Trophoblast cell (in vitro differentiated cells and primary cell): Measurements from ENCODE around the gene FAM120C.

ENCODE experiments used
- DNase-seq, 2 donors: peaks; one replicate each; pipeline ENCODE4 v3.0.0-alpha.2; 2016
- H2AFZ ChIP-seq: 2 replicates; pipeline ENCODE4 v1.6.1; 2013; ENCODE audit warnings: low read length, moderate library complexity, mild to moderate bottlenecking; ENCODE audit not compliant: insufficient read depth, poor library complexity
- H2AK5ac ChIP-seq: 2 replicates; pipeline ENCODE4 v1.6.1; 2013; ENCODE audit warnings: mild to moderate bottlenecking, low read length
- H2BK120ac ChIP-seq: 2 replicates; pipeline ENCODE4 v1.6.1; 2013; ENCODE audit warnings: low read length, mild to moderate bottlenecking, moderate library complexity; ENCODE audit not compliant: insufficient read depth, poor library complexity
- H2BK12ac ChIP-seq: 2 replicates; pipeline ENCODE4 v1.6.1; 2013; ENCODE audit warnings: mild to moderate bottlenecking, low read length, moderate library complexity
- H2BK5ac ChIP-seq: 2 replicates; pipeline ENCODE4 v1.6.1; 2013; ENCODE audit warnings: low read length, low read depth, moderate library complexity, mild to moderate bottlenecking; ENCODE audit not compliant: poor library complexity
- H3K14ac ChIP-seq: 2 replicates; pipeline ENCODE4 v1.6.1; 2013; ENCODE audit warnings: mild to moderate bottlenecking, low read length
- H3K18ac ChIP-seq: 2 replicates; pipeline ENCODE4 v1.6.1; 2013; ENCODE audit warnings: mild to moderate bottlenecking, low read length
- H3K23ac ChIP-seq: 2 replicates; pipeline ENCODE4 v1.6.1; 2013; ENCODE audit warnings: low read length
- H3K27ac ChIP-seq: 2 replicates; pipeline ENCODE4 v1.5.1; 2013; ENCODE audit warnings: low read depth, mild to moderate bottlenecking, inconsistent platforms, low read length, moderate library complexity
- H3K27me3 ChIP-seq: 2 replicates; pipeline ENCODE4 v1.6.1; 2013; ENCODE audit warnings: inconsistent platforms, mild to moderate bottlenecking, low read length, moderate library complexity; ENCODE audit not compliant: insufficient read depth
- H3K36me3 ChIP-seq, 2 experiments: 1 replicate in 1 of 2; 2 replicates in 1 of 2; pipeline ENCODE4 v1.6.1; 2013; ENCODE audit warnings: low read length in 2 of 2, mild to moderate bottlenecking in 2 of 2, moderate library complexity in 1 of 2; ENCODE audit not compliant: insufficient read depth in 2 of 2, control insufficient read depth in 1 of 2
- H3K4ac ChIP-seq: 2 replicates; pipeline ENCODE4 v1.6.1; 2013; ENCODE audit warnings: low read depth, mild to moderate bottlenecking, low read length, moderate library complexity
- H3K4me1 ChIP-seq, 2 experiments: 1 replicate in 1 of 2; 2 replicates in 1 of 2; pipeline ENCODE4 v1.6.1; 2013; ENCODE audit warnings: low read length in 2 of 2, mild to moderate bottlenecking in 2 of 2, moderate library complexity in 1 of 2; ENCODE audit not compliant: insufficient read depth in 2 of 2, control insufficient read depth in 1 of 2
- H3K4me2 ChIP-seq: 2 replicates; pipeline ENCODE4 v1.6.1; 2013; ENCODE audit warnings: inconsistent platforms, mild to moderate bottlenecking, low read length, moderate library complexity
- H3K4me3 ChIP-seq: 2 replicates; pipeline ENCODE4 v1.5.1; 2013; ENCODE audit warnings: mild to moderate bottlenecking, low read depth, low read length, inconsistent platforms
- H3K79me1 ChIP-seq: one replicate; pipeline ENCODE4 v1.6.1; 2013; ENCODE audit warnings: low read length
- H3K79me2 ChIP-seq: 2 replicates; pipeline ENCODE4 v1.6.1; 2013; ENCODE audit warnings: low read length, mild to moderate bottlenecking; ENCODE audit not compliant: control insufficient read depth, insufficient read depth, poor library complexity
- H3K9ac ChIP-seq: 2 replicates; pipeline ENCODE4 v1.6.1; 2013; ENCODE audit warnings: mild to moderate bottlenecking, low read length
- H3K9me3 ChIP-seq: 2 replicates; pipeline ENCODE4 v1.6.1; 2013; ENCODE audit warnings: low read depth, mild to moderate bottlenecking, control low read depth, inconsistent platforms, low read length; ENCODE audit not compliant: insufficient read depth
- H4K12ac ChIP-seq: 2 replicates; pipeline ENCODE4 v1.6.1; 2013; ENCODE audit warnings: low read depth, mild to moderate bottlenecking, low read length, moderate library complexity
- H4K8ac ChIP-seq: 2 replicates; pipeline ENCODE4 v1.6.1; 2013; ENCODE audit warnings: low read depth, mild to moderate bottlenecking, low read length, moderate library complexity
- H4K91ac ChIP-seq: one replicate; pipeline ENCODE4 v1.6.1; 2013; ENCODE audit warnings: low read depth, mild to moderate bottlenecking, low read length, moderate library complexity
- WGBS: extraction: QIAGEN DNeasy Blood & Tissue Kit; methylation state at CpG from one replicate; pipeline ENCODE4 v1.1.7; 2013; ENCODE audit warnings: missing lambda C conversion rate; ENCODE audit not compliant: insufficient read length, insufficient coverage; ENCODE audit errors: extremely low coverage; 5-methylcytosine and 5-hydroxymethylcytosine counted together

FAM120C gene

DNA sequence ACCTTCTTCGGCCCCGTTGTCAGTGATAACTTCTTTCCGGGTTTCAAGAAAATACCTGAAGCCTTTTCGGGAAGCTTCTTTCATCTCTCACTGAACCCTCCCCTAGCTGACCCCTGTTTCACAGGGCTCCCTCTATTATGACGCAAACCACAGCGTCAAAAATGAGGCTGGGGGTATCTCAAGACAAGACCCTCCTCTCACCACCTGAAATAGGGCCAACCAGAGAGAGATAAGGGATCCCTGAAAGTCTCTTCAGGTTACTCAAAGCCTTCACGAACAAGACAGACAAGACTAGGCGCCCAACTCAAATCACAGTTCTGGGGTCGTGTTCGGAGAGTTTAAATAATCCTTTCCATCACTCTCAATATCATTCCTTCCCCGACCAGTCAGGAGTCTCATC lies 140.0 kb downstream of the FAM120C start:
- H3K18ac ChIP-seq = no peak overlapping the region
- peaks cover 6% of the 10 kb centered on the region for H3K79me2 ChIP-seq
- WGBS = no CpG with 5 or more reads among the region's 11 CpGs
- H3K9me3 ChIP-seq = no peaks in the 10 kb centered on the region
- H2BK12ac ChIP-seq = no peak overlapping the region
- H3K4me2 ChIP-seq = peak overlapping the region; percentile 97
- H2AFZ ChIP-seq = no peak overlapping the region
- H3K4me3 ChIP-seq = peak overlapping the region; percentile 65
- peak overlapping the region; percentile 77 for H4K8ac ChIP-seq
- H3K4me1 ChIP-seq = peaks cover 2 to 3% of the 10 kb centered on the region in 2 experiments
- H3K4ac ChIP-seq = peak overlapping the region; percentile 62
- peaks cover 10% of the 10 kb centered on the region for H3K79me1 ChIP-seq
- H4K91ac ChIP-seq = peak overlapping the region; percentile 47
- no peaks in the 10 kb centered on the region for H3K27me3 ChIP-seq
- no peak overlapping the region for H3K27ac ChIP-seq
- H3K23ac ChIP-seq = no peak overlapping the region
- H2BK5ac ChIP-seq = no peak overlapping the region
- H4K12ac ChIP-seq = no peak overlapping the region
- H3K14ac ChIP-seq = peak overlapping the region; percentile 66
- no peak for DNase-seq
- no peak overlapping the region for H2AK5ac ChIP-seq
- H3K9ac ChIP-seq = peak overlapping the region; percentile 47
- peak overlapping the region; percentile 33 for H2BK120ac ChIP-seq
- peaks cover 0 to 2% of the 10 kb centered on the region in 2 experiments for H3K36me3 ChIP-seq

DNA sequence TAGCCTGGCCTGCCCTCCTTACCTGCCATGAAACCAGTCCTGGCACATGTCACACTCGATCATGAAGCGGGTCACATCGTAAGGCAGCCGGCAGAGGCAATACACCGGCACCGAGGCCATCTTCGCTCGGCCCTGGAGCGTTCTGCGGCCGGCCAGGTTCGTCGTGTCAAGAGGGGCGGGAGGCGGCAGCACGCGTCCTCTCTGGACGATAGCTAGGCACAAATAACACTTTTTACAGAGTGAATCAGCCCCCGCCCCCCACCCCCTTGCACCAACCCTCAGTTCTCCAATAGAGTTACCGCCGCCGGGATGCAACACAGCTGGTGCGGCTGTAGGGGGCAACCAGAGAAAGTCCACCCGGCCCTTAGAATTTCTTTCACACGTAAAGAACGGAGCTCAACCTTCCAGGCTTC lies 140.4 kb downstream of the FAM120C start:
- Histone ChIP-seq H3K4me2 (peak overlapping the region; percentile 97), H2BK12ac (no peak overlapping the region), H2BK120ac (no peak overlapping the region), H3K27ac (no peak overlapping the region), H3K4me3 (peak overlapping the region; percentile 42), H3K9ac (no peak overlapping the region), H4K8ac (no peak overlapping the region), H3K14ac (no peak overlapping the region), H2AK5ac (no peak overlapping the region), H4K91ac (no peak overlapping the region), H3K4me1 (peaks cover 2 to 3% of the 10 kb centered on the region in 2 experiments), H3K4ac (no peak overlapping the region), H3K79me2 (peaks cover 6% of the 10 kb centered on the region), H3K27me3 (no peaks in the 10 kb centered on the region), H3K23ac (no peak overlapping the region), H2BK5ac (no peak overlapping the region), H3K36me3 (peaks cover 0 to 2% of the 10 kb centered on the region in 2 experiments), H2AFZ (no peak overlapping the region), H3K79me1 (peaks cover 10% of the 10 kb centered on the region), H4K12ac (no peak overlapping the region), H3K18ac (no peak overlapping the region), H3K9me3 (no peaks in the 10 kb centered on the region)
- WGBS = no CpG with 5 or more reads among the region's 26 CpGs
- DNase-seq = peak; percentile 21 to 51

DNA sequence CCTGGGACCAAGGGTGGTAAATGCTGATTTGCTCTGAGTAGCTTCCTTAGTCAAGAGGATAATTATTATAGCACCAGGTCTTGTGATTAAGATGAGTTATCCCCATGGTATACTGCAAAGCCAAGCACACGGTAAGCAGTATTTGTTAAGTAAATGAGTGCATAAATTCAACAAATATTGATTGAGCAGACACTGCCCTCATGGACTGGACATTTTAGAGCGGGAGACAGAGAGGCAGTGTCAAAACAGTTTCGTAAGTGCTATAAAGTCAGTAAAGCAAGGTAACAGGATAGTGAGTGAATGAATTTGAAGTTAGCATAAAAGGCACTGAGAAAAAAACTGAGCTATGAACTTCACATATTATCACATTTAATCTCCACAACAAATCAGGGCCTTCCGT lies 152.7 kb downstream of the FAM120C start:
- Histone ChIP-seq H4K12ac (no peak overlapping the region), H4K91ac (no peak overlapping the region), H2AK5ac (no peak overlapping the region), H3K4ac (no peak overlapping the region), H4K8ac (no peak overlapping the region), H3K14ac (no peak overlapping the region), H2BK12ac (no peak overlapping the region), H3K4me1 (no peaks in the 10 kb centered on the region), H3K4me2 (no peak overlapping the region), H2AFZ (no peak overlapping the region), H3K4me3 (no peak overlapping the region), H3K9ac (no peak overlapping the region), H2BK5ac (no peak overlapping the region), H3K27ac (no peak overlapping the region), H3K18ac (no peak overlapping the region), H3K36me3 (peaks cover 7 to 8% of the 10 kb centered on the region in 2 experiments), H2BK120ac (no peak overlapping the region), H3K23ac (no peak overlapping the region), H3K79me2 (no peaks in the 10 kb centered on the region), H3K79me1 (no peaks in the 10 kb centered on the region), H3K27me3 (no peaks in the 10 kb centered on the region), H3K9me3 (no peaks in the 10 kb centered on the region)
- no peak for DNase-seq
- no CpG with 5 or more reads among the region's 4 CpGs for WGBS

DNA sequence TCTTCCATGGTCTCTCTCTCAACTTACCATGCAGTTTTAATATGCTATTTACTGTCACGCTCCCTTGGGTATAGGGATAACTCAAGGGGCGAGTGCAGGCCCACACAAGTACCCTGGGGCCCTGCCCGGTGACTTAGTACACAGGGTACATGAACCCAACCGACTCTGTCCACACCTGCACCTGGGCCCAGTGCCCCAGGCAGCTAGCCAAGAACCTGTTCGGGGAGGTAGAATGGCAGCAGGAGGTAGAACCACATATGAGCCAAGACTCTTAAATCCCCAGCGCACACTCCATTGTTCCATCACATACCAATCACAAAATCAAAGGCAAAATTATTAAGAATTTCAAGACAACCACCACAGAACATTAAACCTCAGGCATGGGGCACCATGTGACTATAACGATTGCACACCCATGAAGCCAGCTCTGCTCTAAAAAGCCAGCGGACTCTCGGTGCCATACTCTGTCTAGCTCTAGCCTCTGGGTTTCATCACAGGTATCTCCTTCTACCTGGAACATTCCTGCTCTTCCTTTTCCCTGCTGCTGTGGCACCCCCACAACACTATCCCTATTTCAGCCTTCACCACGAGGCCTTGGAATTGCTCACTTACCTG lies 153.4 kb downstream of the FAM120C start:
- peaks cover 7 to 8% of the 10 kb centered on the region in 2 experiments for H3K36me3 ChIP-seq
- no peak overlapping the region for H3K9ac ChIP-seq
- H3K79me1 ChIP-seq = no peaks in the 10 kb centered on the region
- H3K23ac ChIP-seq = no peak overlapping the region
- H2BK12ac ChIP-seq = no peak overlapping the region
- no peak overlapping the region for H3K4me2 ChIP-seq
- no peak overlapping the region for H4K91ac ChIP-seq
- no peak overlapping the region for H4K12ac ChIP-seq
- H2BK120ac ChIP-seq = no peak overlapping the region
- no peak overlapping the region for H2BK5ac ChIP-seq
- no peaks in the 10 kb centered on the region for H3K4me1 ChIP-seq
- no peak overlapping the region for H2AK5ac ChIP-seq
- no peak overlapping the region for H2AFZ ChIP-seq
- no peak overlapping the region for H3K27ac ChIP-seq
- H4K8ac ChIP-seq = no peak overlapping the region
- H3K27me3 ChIP-seq = no peaks in the 10 kb centered on the region
- H3K18ac ChIP-seq = no peak overlapping the region
- H3K4ac ChIP-seq = no peak overlapping the region
- no peak for DNase-seq
- WGBS = no CpG with 5 or more reads among the region's 10 CpGs
- H3K9me3 ChIP-seq = no peaks in the 10 kb centered on the region
- H3K4me3 ChIP-seq = no peak overlapping the region
- no peaks in the 10 kb centered on the region for H3K79me2 ChIP-seq
- no peak overlapping the region for H3K14ac ChIP-seq
